Testis (tissue), 3 donors: Measurements from ENCODE around the gene SSNA1. TPM values are rescaled to one million over a fixed set of nuclear protein-coding genes. Genes with fewer than 3 reads are reported as not detected.
A peak's percentile ranks its signal among the peaks of the same experiment; 100 is the strongest.

ENCODE experiments used
- DNase-seq: peaks from one replicate; pipeline ENCODE4 v3.0.0-alpha.2; 2019
- H3K27ac ChIP-seq, 2 donors: fragments of 200-600 bp; sonication (generic); one replicate each; pipeline ENCODE4 v1.5.1; 2019
- H3K27me3 ChIP-seq: fragments of 200-600 bp; sonication (generic); one replicate; pipeline ENCODE4 v1.5.1; 2019
- H3K36me3 ChIP-seq: fragments of 200-600 bp; sonication (generic); one replicate; pipeline ENCODE4 v1.5.1; 2017; ENCODE audit warnings: low read depth; ENCODE audit errors: missing control alignments
- H3K4me1 ChIP-seq: fragments of 200-600 bp; sonication (generic); one replicate; pipeline ENCODE4 v1.5.1; 2019
- H3K4me3 ChIP-seq, 2 donors: fragments of 200-600 bp; sonication (generic); one replicate each; pipeline ENCODE4 v1.5.1; 2017 to 2019
- H3K9me3 ChIP-seq: fragments of 200-600 bp; sonication (generic); one replicate; pipeline ENCODE4 v1.5.1; 2017
- POLR2A ChIP-seq: fragments of 450-650 bp; IDR thresholded peaks from one replicate; pipeline ENCODE4 v1.6.1; 2017; ENCODE audit warnings: antibody characterized with exemption, mild to moderate bottlenecking, moderate library complexity
- WGBS, 2 donors: methylation state at CpG; one replicate each; pipeline ENCODE4 v1.1.5; 2018; 5-methylcytosine and 5-hydroxymethylcytosine counted together
- intact Hi-C: fragments of 100-400 bp; cut with DNase I; formaldehyde crosslinking; loops from one replicate; pipeline ENCODE4 v1.15.1; 2023; ENCODE audit warnings: low total_unique reads
- polyA plus RNA-seq: library from polyadenylated mRNA; stranded (reverse); fragments of 350-450 nt; fragmentation: Illumina TruSeq; extraction: RNeasy Lipid Tissue Mini Kit (QIAGEN cat#74804); gene quantifications from one replicate; pipeline ENCODE4 v1.2.3, GENCODE V29; 2014; ENCODE audit warnings: low read depth, low replicate concordance; ENCODE audit not compliant: insufficient read depth
- total RNA-seq, 2 donors: library from RNA; depleted of rRNA; stranded (reverse); fragments of >200 nt; gene quantifications; one replicate each; pipeline ENCODE4 v1.2.3, GENCODE V29; 2016
- TF ChIP-seq, protein P1 (sequence below), 3 experiments: fragments of 450-650 bp in 2 of 3; fragments of 200-600 bp in 1 of 3; sonication (generic) in 1 of 3; IDR thresholded peaks; one replicate each; pipeline ENCODE4 v1.5.1; 2016 to 2019; ENCODE audit warnings: antibody characterized with exemption in 3 of 3, mild to moderate bottlenecking in 2 of 3, moderate library complexity in 1 of 3

The SSNA1 gene
- total and polyA plus RNA-seq, 3 donors from 2014 or later, result 134 to 211 (median 137) TPM

DNA sequence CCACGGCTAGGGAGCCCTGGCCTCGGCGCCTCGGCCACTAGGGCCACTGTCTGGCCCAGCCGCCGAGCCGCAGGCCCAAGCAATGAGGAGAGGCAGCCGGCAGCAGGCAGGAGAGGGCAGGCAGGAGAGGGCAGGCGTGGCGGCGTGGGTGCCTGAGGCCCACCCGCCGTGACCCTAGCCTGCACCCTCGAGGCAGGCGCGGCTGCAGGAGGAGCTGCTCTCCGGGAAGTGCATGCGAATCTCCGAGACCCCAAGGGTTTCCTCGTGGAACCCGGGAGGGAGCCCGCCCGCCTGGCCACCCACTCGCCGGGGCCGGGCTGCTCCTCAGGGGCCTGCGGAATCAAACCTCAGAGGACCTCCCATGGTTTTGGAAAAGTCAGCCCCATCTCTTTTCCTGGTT, 40.2 kb upstream of the SSNA1 start:
- intact Hi-C loops, result no loop called here
- Histone ChIP-seq H3K9me3 (no peaks in the 10 kb centered on the region), H3K27ac (no peak overlapping the region), H3K27me3 (no peaks in the 10 kb centered on the region), H3K4me3 (no peak overlapping the region), H3K36me3 (no peaks in the 10 kb centered on the region), H3K4me1 (no peaks in the 10 kb centered on the region)
- TF ChIP-seq POLR2A, result no peak
- TF ChIP-seq, protein P1, sequence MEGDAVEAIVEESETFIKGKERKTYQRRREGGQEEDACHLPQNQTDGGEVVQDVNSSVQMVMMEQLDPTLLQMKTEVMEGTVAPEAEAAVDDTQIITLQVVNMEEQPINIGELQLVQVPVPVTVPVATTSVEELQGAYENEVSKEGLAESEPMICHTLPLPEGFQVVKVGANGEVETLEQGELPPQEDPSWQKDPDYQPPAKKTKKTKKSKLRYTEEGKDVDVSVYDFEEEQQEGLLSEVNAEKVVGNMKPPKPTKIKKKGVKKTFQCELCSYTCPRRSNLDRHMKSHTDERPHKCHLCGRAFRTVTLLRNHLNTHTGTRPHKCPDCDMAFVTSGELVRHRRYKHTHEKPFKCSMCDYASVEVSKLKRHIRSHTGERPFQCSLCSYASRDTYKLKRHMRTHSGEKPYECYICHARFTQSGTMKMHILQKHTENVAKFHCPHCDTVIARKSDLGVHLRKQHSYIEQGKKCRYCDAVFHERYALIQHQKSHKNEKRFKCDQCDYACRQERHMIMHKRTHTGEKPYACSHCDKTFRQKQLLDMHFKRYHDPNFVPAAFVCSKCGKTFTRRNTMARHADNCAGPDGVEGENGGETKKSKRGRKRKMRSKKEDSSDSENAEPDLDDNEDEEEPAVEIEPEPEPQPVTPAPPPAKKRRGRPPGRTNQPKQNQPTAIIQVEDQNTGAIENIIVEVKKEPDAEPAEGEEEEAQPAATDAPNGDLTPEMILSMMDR (IDR thresholded peaks at IDR 0.05), result no peak
- 64 to 80% methylated on average over 7 to 25 of the region's 27 CpGs for WGBS, 2 donors
- no peak for DNase-seq

DNA sequence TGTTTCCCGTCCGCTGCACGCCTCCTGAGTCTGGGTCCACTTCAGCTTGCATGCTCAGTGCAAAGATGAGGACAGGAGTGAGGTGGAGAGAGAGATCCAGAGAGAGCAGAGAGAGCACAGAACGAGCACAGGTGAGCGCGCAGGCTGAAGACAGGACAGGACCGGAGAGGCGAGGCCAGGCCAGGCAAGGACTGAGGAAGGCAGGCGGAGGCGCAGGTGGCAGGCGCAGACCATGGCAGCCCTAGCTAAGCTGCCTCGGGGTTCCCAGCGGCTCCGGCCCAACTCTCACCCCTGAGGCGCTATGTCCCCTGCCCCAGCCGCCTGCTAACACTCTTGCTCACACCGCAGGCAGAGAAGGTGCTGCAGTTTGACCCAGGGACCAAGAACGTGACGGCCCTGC, 39.8 kb upstream of the SSNA1 start:
- no peak overlapping the region for H3K4me3 ChIP-seq
- H3K27me3 ChIP-seq, result no peaks in the 10 kb centered on the region
- no peaks in the 10 kb centered on the region for H3K4me1 ChIP-seq
- intact Hi-C loops, result no loop called here
- H3K27ac ChIP-seq, result no peak overlapping the region
- DNase-seq, result no peak
- H3K36me3 ChIP-seq, result no peaks in the 10 kb centered on the region
- 86 to 88% methylated on average over 19 of the region's 19 CpGs for WGBS, 2 donors
- TF ChIP-seq, protein P1 (IDR thresholded peaks at IDR 0.05), result no peak
- no peak for TF ChIP-seq POLR2A
- no peaks in the 10 kb centered on the region for H3K9me3 ChIP-seq

DNA sequence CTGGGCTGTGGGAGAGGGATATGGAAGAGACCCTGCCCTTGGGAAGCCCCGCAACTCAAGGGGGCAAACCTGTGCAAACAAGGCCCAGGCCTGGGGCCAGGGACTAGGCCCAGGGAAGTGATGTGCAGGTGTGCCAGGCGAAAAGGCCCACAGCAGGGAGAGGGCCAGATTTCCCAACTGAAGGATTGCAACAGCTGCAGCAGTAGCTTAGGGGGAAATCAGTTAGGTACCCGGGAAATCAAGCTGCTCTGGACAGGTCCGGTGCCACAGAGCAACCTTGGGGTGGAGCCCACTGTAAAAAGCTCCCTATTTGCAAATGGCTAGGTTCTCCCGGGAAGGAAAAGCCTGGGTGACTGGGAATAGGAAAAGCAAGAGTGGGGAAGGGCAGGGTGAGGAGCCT, 39.1 kb upstream of the SSNA1 start:
- no peak overlapping the region for H3K4me3 ChIP-seq
- H3K9me3 ChIP-seq, result no peaks in the 10 kb centered on the region
- H3K4me1 ChIP-seq, result no peaks in the 10 kb centered on the region
- no peak overlapping the region for H3K27ac ChIP-seq
- TF ChIP-seq, protein P1 (IDR thresholded peaks at IDR 0.05), result no peak
- no peak for TF ChIP-seq POLR2A
- intact Hi-C loops, result no loop called here
- H3K27me3 ChIP-seq, result no peaks in the 10 kb centered on the region
- no peaks in the 10 kb centered on the region for H3K36me3 ChIP-seq
- DNase-seq, result no peak
- 78% methylated on average over 5 of the region's 5 CpGs for WGBS, 2 donors

DNA sequence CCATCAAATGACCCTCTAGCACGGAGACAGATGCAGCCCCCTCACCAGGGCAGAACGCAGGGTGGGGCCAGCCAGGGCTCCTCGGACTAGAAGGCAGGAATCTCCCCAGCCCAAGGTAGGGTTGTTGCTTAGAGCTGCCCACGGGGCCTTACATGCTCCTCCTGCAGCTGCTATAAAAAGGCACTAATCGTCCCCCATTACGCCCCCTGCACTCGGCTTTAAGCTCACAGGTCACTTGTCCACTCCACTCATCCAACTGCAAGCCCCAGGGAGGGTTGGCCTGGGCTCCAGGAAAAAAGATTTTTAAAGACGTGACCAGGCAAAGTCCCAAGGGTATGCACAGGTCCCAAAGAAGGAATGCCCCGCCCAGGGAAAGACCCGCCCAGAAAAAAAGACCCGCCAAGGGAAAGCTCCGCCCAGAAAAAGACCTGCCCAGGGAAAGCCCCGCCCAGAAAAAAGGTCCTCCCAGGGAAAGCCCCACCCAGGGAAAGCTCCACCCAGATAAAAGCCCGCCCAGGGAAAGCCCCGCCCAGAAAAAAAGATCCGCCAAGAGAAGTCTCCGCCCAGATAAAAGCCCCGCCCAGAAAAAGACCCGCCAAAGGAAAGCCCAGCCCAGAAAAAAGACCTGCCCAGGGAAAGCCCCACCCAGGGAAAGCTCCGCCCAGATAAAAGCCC, 38.4 kb upstream of the SSNA1 start:
- no peak for DNase-seq
- WGBS, 2 donors, result 42 to 43% methylated on average over 19 to 20 of the region's 20 CpGs

More for the DNA sequence above, 38.4 kb upstream of the SSNA1 start:
- TF ChIP-seq, protein P1 (IDR thresholded peaks at IDR 0.05), result no peak
- no peak for TF ChIP-seq POLR2A
- H3K4me3 ChIP-seq, result peak overlapping the region in 1 of 2 donors; percentile 10
- H3K9me3 ChIP-seq, result no peaks in the 10 kb centered on the region
- H3K27me3 ChIP-seq, result no peaks in the 10 kb centered on the region
- H3K27ac ChIP-seq, result no peak overlapping the region
- H3K36me3 ChIP-seq, result no peaks in the 10 kb centered on the region
- intact Hi-C loops, result no loop called here
- H3K4me1 ChIP-seq, result no peaks in the 10 kb centered on the region
